Stimulated activated memory B cell treated with anti-CD40 and anti-IgM and Interleukin-4, amounts not matched to agents 10 μg/mL and 1 μg/mL and 100 μg/mL, for 72 hours (primary cell): ENCODE data around the gene MMP19.
A peak's percentile ranks its signal among the peaks of the same experiment; 100 is the strongest.

Experiments used
- ATAC-seq: fragments of 150-1000 bp; cut with Tn5 transposase; 2 replicates; pipeline ENCODE4 v1.10.0; 2021
- H3K27ac Mint-ChIP-seq: one replicate; pipeline ENCODE4 v1.8.0; 2022; ENCODE audit warnings: mild to moderate bottlenecking, mixed read lengths
- H3K27me3 Mint-ChIP-seq: one replicate; pipeline ENCODE4 v1.8.0; 2022; ENCODE audit warnings: mixed read lengths
- H3K36me3 Mint-ChIP-seq: one replicate; pipeline ENCODE4 v1.8.0; 2022; ENCODE audit warnings: mixed read lengths
- H3K4me1 Mint-ChIP-seq: one replicate; pipeline ENCODE4 v1.8.0; 2022; ENCODE audit warnings: mixed read lengths
- H3K4me3 Mint-ChIP-seq: one replicate; pipeline ENCODE4 v1.8.0; 2022; ENCODE audit warnings: mild to moderate bottlenecking, moderate library complexity, mixed read lengths
- H3K9me3 Mint-ChIP-seq: one replicate; pipeline ENCODE4 v1.8.0; 2022; ENCODE audit warnings: mixed read lengths

The MMP19 gene

GRCh38 chr12:55829967-55830600 lies 12.7 kb downstream of the MMP19 start:
- peaks cover 48% of the 10 kb centered on the region for H3K4me1 Mint-ChIP-seq
- peak overlapping the region; percentile 92 for H3K4me3 Mint-ChIP-seq
- H3K27ac Mint-ChIP-seq: peak overlapping the region; percentile 84
- H3K9me3 Mint-ChIP-seq: no peaks in the 10 kb centered on the region
- H3K27me3 Mint-ChIP-seq: no peaks in the 10 kb centered on the region
- peaks cover 22% of the 10 kb centered on the region for H3K36me3 Mint-ChIP-seq
- ATAC-seq: peak; percentile 54

GRCh38 chr12:55828357-55828756 lies 14.4 kb downstream of the MMP19 start:
- Mint-ChIP-seq H3K4me3 (peak overlapping the region; percentile 92), H3K9me3 (no peaks in the 10 kb centered on the region), H3K27ac (peak overlapping the region; percentile 84), H3K4me1 (peaks cover 60% of the 10 kb centered on the region), H3K36me3 (peaks cover 22% of the 10 kb centered on the region), H3K27me3 (no peaks in the 10 kb centered on the region)
- no peak for ATAC-seq

GRCh38 chr12:55827806-55828205 lies 14.9 kb downstream of the MMP19 start:
- peak overlapping the region; percentile 92 for H3K4me3 Mint-ChIP-seq
- H3K36me3 Mint-ChIP-seq: peaks cover 26% of the 10 kb centered on the region
- H3K27ac Mint-ChIP-seq: peak overlapping the region; percentile 84
- peaks cover 61% of the 10 kb centered on the region for H3K4me1 Mint-ChIP-seq
- no peak for ATAC-seq
- H3K9me3 Mint-ChIP-seq: no peaks in the 10 kb centered on the region
- H3K27me3 Mint-ChIP-seq: no peaks in the 10 kb centered on the region

- Mint-ChIP-seq H3K27ac (peak overlapping the region; percentile 75), H3K27me3 (no peaks in the 10 kb centered on the region), H3K9me3 (no peaks in the 10 kb centered on the region), H3K4me1 (peaks cover 51% of the 10 kb centered on the region), H3K4me3 (peak overlapping the region; percentile 18), H3K36me3 (peaks cover 38% of the 10 kb centered on the region)
- no peak for ATAC-seq
Measured at GRCh38 chr12:55824726-55825125, 18.0 kb downstream of the MMP19 start.

GRCh38 chr12:55823419-55823818 lies 19.3 kb downstream of the MMP19 start:
- no peaks in the 10 kb centered on the region for H3K27me3 Mint-ChIP-seq
- H3K4me3 Mint-ChIP-seq: no peak overlapping the region
- no peaks in the 10 kb centered on the region for H3K9me3 Mint-ChIP-seq
- peaks cover 43% of the 10 kb centered on the region for H3K36me3 Mint-ChIP-seq
- H3K4me1 Mint-ChIP-seq: peaks cover 60% of the 10 kb centered on the region
- ATAC-seq: no peak
- H3K27ac Mint-ChIP-seq: peak overlapping the region; percentile 75

- no peak for ATAC-seq
- no peak overlapping the region for H3K4me3 Mint-ChIP-seq
- no peaks in the 10 kb centered on the region for H3K9me3 Mint-ChIP-seq
- peaks cover 48% of the 10 kb centered on the region for H3K4me1 Mint-ChIP-seq
- H3K27ac Mint-ChIP-seq: no peak overlapping the region
- H3K36me3 Mint-ChIP-seq: peaks cover 32% of the 10 kb centered on the region
- H3K27me3 Mint-ChIP-seq: no peaks in the 10 kb centered on the region
Measured at GRCh38 chr12:55822228-55822627, 20.5 kb downstream of the MMP19 start.

- no peak overlapping the region for H3K27ac Mint-ChIP-seq
- H3K27me3 Mint-ChIP-seq: no peaks in the 10 kb centered on the region
- H3K4me3 Mint-ChIP-seq: no peak overlapping the region
- H3K9me3 Mint-ChIP-seq: no peaks in the 10 kb centered on the region
- peaks cover 27% of the 10 kb centered on the region for H3K36me3 Mint-ChIP-seq
- peaks cover 33% of the 10 kb centered on the region for H3K4me1 Mint-ChIP-seq
- no peak for ATAC-seq
Measured at GRCh38 chr12:55820679-55821078, 22.1 kb downstream of the MMP19 start.

- peaks cover 29% of the 10 kb centered on the region for H3K4me1 Mint-ChIP-seq
- H3K27ac Mint-ChIP-seq: no peak overlapping the region
- no peak for ATAC-seq
- H3K9me3 Mint-ChIP-seq: no peaks in the 10 kb centered on the region
- peaks cover 32% of the 10 kb centered on the region for H3K36me3 Mint-ChIP-seq
- H3K27me3 Mint-ChIP-seq: no peaks in the 10 kb centered on the region
- no peak overlapping the region for H3K4me3 Mint-ChIP-seq
Measured at GRCh38 chr12:55818886-55819285, 23.9 kb downstream of the MMP19 start.

- peak; percentile 68 for ATAC-seq
- H3K9me3 Mint-ChIP-seq: no peaks in the 10 kb centered on the region
Measured at GRCh38 chr12:55818140-55818728, 24.5 kb downstream of the MMP19 start.

GRCh38 chr12:55817345-55818139 lies 25.2 kb downstream of the MMP19 start, which contains the start of the genes ORMDL2 and SARNP:
Gene ORMDL2 (plus strand): TSS chr12:55818041. CDS start chr12:55819000, 959 bp downstream.
Gene SARNP (minus strand): TSS chr12:55817724. CDS start chr12:55817701, 23 bp downstream.
- peaks cover 31% of the 10 kb centered on the region for H3K4me1 Mint-ChIP-seq
- no peaks in the 10 kb centered on the region for H3K27me3 Mint-ChIP-seq
- no peaks in the 10 kb centered on the region for H3K9me3 Mint-ChIP-seq
- H3K36me3 Mint-ChIP-seq: peaks cover 29% of the 10 kb centered on the region
- H3K4me3 Mint-ChIP-seq: no peak within 1 kb of the TSS
- no peak within 1 kb of the TSS for H3K27ac Mint-ChIP-seq
- ATAC-seq: peak; percentile 99

More at GRCh38 chr12:55818140-55818728, 24.5 kb downstream of the MMP19 start:
- Mint-ChIP-seq H3K4me1 (peaks cover 24% of the 10 kb centered on the region), H3K36me3 (peaks cover 29% of the 10 kb centered on the region), H3K4me3 (no peak overlapping the region), H3K27ac (no peak overlapping the region), H3K27me3 (no peaks in the 10 kb centered on the region)

GRCh38 chr12:55816881-55817344 lies 25.8 kb downstream of the MMP19 start:
- Mint-ChIP-seq H3K27ac (no peak overlapping the region), H3K9me3 (no peaks in the 10 kb centered on the region), H3K27me3 (no peaks in the 10 kb centered on the region), H3K4me3 (no peak overlapping the region), H3K36me3 (peaks cover 29% of the 10 kb centered on the region), H3K4me1 (peaks cover 37% of the 10 kb centered on the region)
- no peak for ATAC-seq

GRCh38 chr12:55815473-55815872 lies 27.3 kb downstream of the MMP19 start:
- ATAC-seq: no peak
- no peak overlapping the region for H3K4me3 Mint-ChIP-seq
- H3K9me3 Mint-ChIP-seq: no peaks in the 10 kb centered on the region
- peaks cover 34% of the 10 kb centered on the region for H3K36me3 Mint-ChIP-seq
- H3K27me3 Mint-ChIP-seq: no peaks in the 10 kb centered on the region
- H3K27ac Mint-ChIP-seq: no peak overlapping the region
- H3K4me1 Mint-ChIP-seq: peaks cover 46% of the 10 kb centered on the region

- Mint-ChIP-seq H3K9me3 (no peaks in the 10 kb centered on the region), H3K4me1 (peaks cover 45% of the 10 kb centered on the region), H3K4me3 (no peak overlapping the region), H3K36me3 (peaks cover 38% of the 10 kb centered on the region), H3K27ac (no peak overlapping the region), H3K27me3 (no peaks in the 10 kb centered on the region)
- no peak for ATAC-seq
Measured at GRCh38 chr12:55814257-55814656, 28.5 kb downstream of the MMP19 start.

- Mint-ChIP-seq H3K36me3 (peaks cover 45% of the 10 kb centered on the region), H3K27ac (no peak overlapping the region), H3K9me3 (no peaks in the 10 kb centered on the region), H3K4me1 (peaks cover 37% of the 10 kb centered on the region), H3K27me3 (no peaks in the 10 kb centered on the region), H3K4me3 (no peak overlapping the region)
- no peak for ATAC-seq
Measured at GRCh38 chr12:55812088-55812487, 30.6 kb downstream of the MMP19 start.

- H3K27me3 Mint-ChIP-seq: no peaks in the 10 kb centered on the region
- ATAC-seq: no peak
- no peak overlapping the region for H3K27ac Mint-ChIP-seq
- peaks cover 40% of the 10 kb centered on the region for H3K4me1 Mint-ChIP-seq
- no peaks in the 10 kb centered on the region for H3K9me3 Mint-ChIP-seq
- H3K36me3 Mint-ChIP-seq: peaks cover 49% of the 10 kb centered on the region
- H3K4me3 Mint-ChIP-seq: no peak overlapping the region
Measured at GRCh38 chr12:55809274-55809673, 33.5 kb downstream of the MMP19 start.
